ENCODE results near the gene VPREB3. TPM values are rescaled to one million over a fixed set of nuclear protein-coding genes. Genes with fewer than 3 reads are reported as not detected.

Gene VPREB3
- total RNA-seq, 1 experiment from 2014 or later, result 0.88 TPM

DNA sequence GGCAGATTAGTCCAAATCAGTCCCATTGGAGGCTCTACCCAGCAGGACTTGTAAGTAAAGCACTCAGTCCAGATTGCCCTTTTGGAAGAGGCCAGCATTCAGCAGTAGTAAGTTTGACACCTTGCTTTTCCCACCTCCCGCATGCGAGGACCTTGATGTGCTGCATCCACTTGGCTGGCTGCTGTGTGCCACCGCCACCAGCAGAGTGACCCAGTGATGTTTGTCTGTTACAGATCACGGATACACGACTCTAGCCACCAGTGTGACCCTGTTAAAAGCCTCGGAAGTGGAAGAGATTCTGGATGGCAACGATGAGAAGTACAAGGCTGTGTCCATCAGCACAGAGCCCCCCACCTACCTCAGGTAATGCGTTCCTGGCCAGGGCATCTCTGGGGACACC lies 39.1 kb upstream of the VPREB3 start:
- ChIA-PET POLR2A (ENCODE audit: low non-redundant PET) (no interaction called here), CTCF (no interaction called here)
- Histone ChIP-seq H3K36me3 (ENCODE audit: insufficient read depth, low read length, poor library complexity, severe bottlenecking) (peaks cover 37% of the 10 kb centered on the region), H3K27me3 (replicated peaks; ENCODE audit: insufficient read depth, low read depth, low read length, poor library complexity) (no peaks in the 10 kb centered on the region), H3K4me3 (ENCODE audit: low read depth, low read length, poor library complexity, severe bottlenecking) (no peak overlapping the region), H3K4me1 (ENCODE audit: insufficient read depth, low read length, poor library complexity, severe bottlenecking) (peaks cover 6% of the 10 kb centered on the region), H3K27ac (ENCODE audit: low read depth, low read length, poor library complexity, severe bottlenecking) (no peak overlapping the region), H3K9me3 (ENCODE audit: low read depth, low read length, poor library complexity, severe bottlenecking) (no peaks in the 10 kb centered on the region)
- no peak for TF ChIP-seq CTCF (conservative IDR thresholded peaks at IDR 0.05; ENCODE audit: low read depth, low read length)
- no peak for TF ChIP-seq EZH2 (IDR thresholded peaks at IDR 0.05; ENCODE audit: borderline replicate concordance, low read depth, low read length, poor library complexity, severe bottlenecking)
- intact Hi-C loops (cut with micrococcal nuclease; ENCODE audit: unreplicated experiment), result no loop called here
- BruUV-seq (replicated peaks), result no TSS peak
- no peak for DNase-seq (ENCODE audit: low spot score)

GRCh38 chr22:23791738-23792645 lies 37.8 kb upstream of the VPREB3 start:
- no peaks in the 10 kb centered on the region for H3K27me3 ChIP-seq (replicated peaks; ENCODE audit: insufficient read depth, low read depth, low read length, poor library complexity)
- H3K27ac ChIP-seq (ENCODE audit: low read depth, low read length, poor library complexity, severe bottlenecking), result no peak overlapping the region
- no TSS peak for BruUV-seq (replicated peaks)
- intact Hi-C loops (cut with micrococcal nuclease; ENCODE audit: unreplicated experiment), result no loop called here
- H3K36me3 ChIP-seq (ENCODE audit: insufficient read depth, low read length, poor library complexity, severe bottlenecking), result peaks cover 30% of the 10 kb centered on the region
- POLR2A ChIA-PET (ENCODE audit: low non-redundant PET), result no interaction called here
- H3K9me3 ChIP-seq (ENCODE audit: low read depth, low read length, poor library complexity, severe bottlenecking), result no peaks in the 10 kb centered on the region
- H3K4me3 ChIP-seq (ENCODE audit: low read depth, low read length, poor library complexity, severe bottlenecking), result no peak overlapping the region
- peaks cover 11% of the 10 kb centered on the region for H3K4me1 ChIP-seq (ENCODE audit: insufficient read depth, low read length, poor library complexity, severe bottlenecking)
- TF ChIP-seq CTCF (conservative IDR thresholded peaks at IDR 0.05; ENCODE audit: low read depth, low read length) (no peak), EZH2 (IDR thresholded peaks at IDR 0.05; ENCODE audit: borderline replicate concordance, low read depth, low read length, poor library complexity, severe bottlenecking) (no peak)
- DNase-seq (ENCODE audit: low spot score), result no peak
- CTCF ChIA-PET, result no interaction called here

GRCh38 chr22:23790819-23791737 lies 36.9 kb upstream of the VPREB3 start:
- Histone ChIP-seq H3K36me3 (ENCODE audit: insufficient read depth, low read length, poor library complexity, severe bottlenecking) (peaks cover 26% of the 10 kb centered on the region), H3K4me3 (ENCODE audit: low read depth, low read length, poor library complexity, severe bottlenecking) (no peak overlapping the region), H3K27ac (ENCODE audit: low read depth, low read length, poor library complexity, severe bottlenecking) (no peak overlapping the region), H3K27me3 (replicated peaks; ENCODE audit: insufficient read depth, low read depth, low read length, poor library complexity) (no peaks in the 10 kb centered on the region), H3K9me3 (ENCODE audit: low read depth, low read length, poor library complexity, severe bottlenecking) (no peaks in the 10 kb centered on the region), H3K4me1 (ENCODE audit: insufficient read depth, low read length, poor library complexity, severe bottlenecking) (peaks cover 11% of the 10 kb centered on the region)
- TF ChIP-seq EZH2 (IDR thresholded peaks at IDR 0.05; ENCODE audit: borderline replicate concordance, low read depth, low read length, poor library complexity, severe bottlenecking) (no peak), CTCF (conservative IDR thresholded peaks at IDR 0.05; ENCODE audit: low read depth, low read length) (no peak)
- intact Hi-C loops (cut with micrococcal nuclease; ENCODE audit: unreplicated experiment), result no loop called here
- CTCF ChIA-PET, result no interaction called here
- DNase-seq (ENCODE audit: low spot score), result no peak
- POLR2A ChIA-PET (ENCODE audit: low non-redundant PET), result no interaction called here
- BruUV-seq (replicated peaks), result no TSS peak

All from A673 (cell line).